Measurements from ENCODE around the gene MYMK. TPM values are rescaled to one million over a fixed set of nuclear protein-coding genes. Genes with fewer than 3 reads are reported as not detected.

MYMK gene
- total and polyA plus RNA-seq, 2 experiments from 2014 or later, result 1.3 TPM; not detected in 1

DNA sequence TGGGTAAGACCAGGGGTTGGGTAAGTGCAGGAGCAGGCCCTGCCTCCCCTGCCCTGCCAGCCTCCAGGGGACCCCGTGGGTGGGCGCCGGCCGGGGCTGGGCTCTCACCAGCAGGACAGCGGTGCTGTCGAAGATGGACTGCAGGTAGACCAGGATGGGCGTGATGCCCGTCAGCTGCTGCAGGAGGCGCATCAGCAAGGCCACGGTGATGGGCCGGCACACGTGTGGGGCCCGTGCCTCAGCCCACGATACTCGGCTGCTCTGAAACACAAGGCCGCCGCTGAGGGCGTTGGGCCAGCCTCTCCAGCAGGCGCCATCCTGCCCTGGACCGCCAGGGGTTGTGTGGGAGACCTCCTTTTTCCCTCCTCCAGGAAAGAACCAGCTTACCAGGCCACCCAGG is 49.9 kb downstream of the MYMK start:
- Histone ChIP-seq H3K4me3 (no peak overlapping the region), H3K4me2 (no peak overlapping the region), H3K79me2 (no peaks in the 10 kb centered on the region), H4K20me1 (ENCODE audit: insufficient read depth, poor library complexity, severe bottlenecking) (no peaks in the 10 kb centered on the region), H3K27me3 (no peaks in the 10 kb centered on the region), H3K36me3 (replicated peaks; ENCODE audit: insufficient read depth, low read depth) (no peaks in the 10 kb centered on the region), H3K27ac (no peak overlapping the region), H2AFZ (no peak overlapping the region), H3K9me3 (ENCODE audit: low read depth) (no peaks in the 10 kb centered on the region), H3K9me2 (replicated peaks; ENCODE audit: insufficient read depth) (no peaks in the 10 kb centered on the region), H3K4me1 (ENCODE audit: insufficient read depth) (peaks cover 7% of the 10 kb centered on the region)
- no peak for DNase-seq (ENCODE audit: low spot score)
- TF ChIP-seq EZH2 (IDR thresholded peaks at IDR 0.05; ENCODE audit: borderline replicate concordance) (no peak), CTCF (IDR thresholded peaks at IDR 0.05; ENCODE audit: poor library complexity) (no peak), EZH2phosphoT487 (IDR thresholded peaks at IDR 0.05; ENCODE audit: low read depth, severe bottlenecking, unreplicated experiment) (no peak)
- WGBS (ENCODE audit: low lambda C conversion rate, missing lambda C conversion rate), result 93% methylated on average over 19 of the region's 20 CpGs

- WGBS (ENCODE audit: low lambda C conversion rate, missing lambda C conversion rate), result 90% methylated on average over 5 of the region's 5 CpGs
- no peaks in the 10 kb centered on the region for H3K79me2 ChIP-seq
- no peak for DNase-seq (ENCODE audit: low spot score)
- H3K4me1 ChIP-seq (ENCODE audit: insufficient read depth), result peaks cover under 1% of the 10 kb centered on the region
- H3K9me2 ChIP-seq (replicated peaks; ENCODE audit: insufficient read depth), result no peaks in the 10 kb centered on the region
- H4K20me1 ChIP-seq (ENCODE audit: insufficient read depth, poor library complexity, severe bottlenecking), result no peaks in the 10 kb centered on the region
- no peak overlapping the region for H3K4me3 ChIP-seq
- no peak overlapping the region for H3K4me2 ChIP-seq
- no peak overlapping the region for H2AFZ ChIP-seq
- no peaks in the 10 kb centered on the region for H3K36me3 ChIP-seq (replicated peaks; ENCODE audit: insufficient read depth, low read depth)
- TF ChIP-seq EZH2 (IDR thresholded peaks at IDR 0.05; ENCODE audit: borderline replicate concordance) (no peak), EZH2phosphoT487 (IDR thresholded peaks at IDR 0.05; ENCODE audit: low read depth, severe bottlenecking, unreplicated experiment) (no peak), CTCF (IDR thresholded peaks at IDR 0.05; ENCODE audit: poor library complexity) (no peak)
- no peaks in the 10 kb centered on the region for H3K9me3 ChIP-seq (ENCODE audit: low read depth)
- H3K27ac ChIP-seq, result no peak overlapping the region
- H3K27me3 ChIP-seq, result no peaks in the 10 kb centered on the region
Measured at GRCh38 chr9:133474215-133474614, 50.5 kb downstream of the MYMK start.

- TF ChIP-seq EZH2 (IDR thresholded peaks at IDR 0.05; ENCODE audit: borderline replicate concordance), result no peak
- no peak for TF ChIP-seq EZH2phosphoT487 (IDR thresholded peaks at IDR 0.05; ENCODE audit: low read depth, severe bottlenecking, unreplicated experiment)
- no peak for TF ChIP-seq CTCF (IDR thresholded peaks at IDR 0.05; ENCODE audit: poor library complexity)
- Histone ChIP-seq H3K79me2 (no peaks in the 10 kb centered on the region), H3K9me2 (replicated peaks; ENCODE audit: insufficient read depth) (no peaks in the 10 kb centered on the region), H3K4me1 (ENCODE audit: insufficient read depth) (no peaks in the 10 kb centered on the region), H4K20me1 (ENCODE audit: insufficient read depth, poor library complexity, severe bottlenecking) (no peaks in the 10 kb centered on the region), H3K27ac (no peak overlapping the region), H3K27me3 (no peaks in the 10 kb centered on the region), H3K36me3 (replicated peaks; ENCODE audit: insufficient read depth, low read depth) (no peaks in the 10 kb centered on the region), H3K9me3 (ENCODE audit: low read depth) (no peaks in the 10 kb centered on the region), H3K4me3 (no peak overlapping the region), H3K4me2 (no peak overlapping the region), H2AFZ (no peak overlapping the region)
- WGBS (ENCODE audit: low lambda C conversion rate, missing lambda C conversion rate), result 91% methylated on average over 20 of the region's 20 CpGs
- no peak for DNase-seq (ENCODE audit: low spot score)
Measured at GRCh38 chr9:133473743-133474142, 51.0 kb downstream of the MYMK start.

All from hepatocyte (in vitro differentiated cells).